Superior temporal gyrus (tissue), 1 donor: Measurements from ENCODE around the gene NT5M.

Experiments used
- DNase-seq: peaks from one replicate; pipeline ENCODE4 v3.0.0-alpha.2; 2016; ENCODE audit errors: extremely low spot score

The NT5M gene

GRCh38 chr17:17303847-17304490, 796 bp downstream of the NT5M start:
- DNase-seq, result no peak

GRCh38 chr17:17304521-17304985, 1.4 kb downstream of the NT5M start:
- DNase-seq, result no peak

- DNase-seq, result peak; percentile 55
These were observed 2.2 kb downstream of the NT5M start for GRCh38 chr17:17305281-17305801.

GRCh38 chr17:17309356-17309755, 6.2 kb downstream of the NT5M start:
- no peak for DNase-seq

GRCh38 chr17:17313350-17313991, 10.3 kb downstream of the NT5M start:
- DNase-seq, result peak; percentile 40

GRCh38 chr17:17314501-17315071, 11.4 kb downstream of the NT5M start:
- no peak for DNase-seq

- no peak for DNase-seq
These were observed 12.1 kb downstream of the NT5M start for GRCh38 chr17:17315142-17315821.

GRCh38 chr17:17320188-17320910, 17.2 kb downstream of the NT5M start:
- no peak for DNase-seq

- DNase-seq, result no peak
These were observed 17.7 kb downstream of the NT5M start for GRCh38 chr17:17320911-17321220.

GRCh38 chr17:17321356-17322025, 18.3 kb downstream of the NT5M start:
- no peak for DNase-seq

- no peak for DNase-seq
These were observed 19.6 kb downstream of the NT5M start for GRCh38 chr17:17322516-17323510.

- no peak for DNase-seq
These were observed 21.4 kb downstream of the NT5M start for GRCh38 chr17:17324616-17325015.

GRCh38 chr17:17325228-17325627, 22.1 kb downstream of the NT5M start:
- no peak for DNase-seq

- DNase-seq, result no peak
These were observed 22.6 kb downstream of the NT5M start for GRCh38 chr17:17325816-17326215.

- no peak for DNase-seq
These were observed 23.2 kb downstream of the NT5M start for GRCh38 chr17:17326275-17326875.

- no peak for DNase-seq
These were observed 25.1 kb downstream of the NT5M start for GRCh38 chr17:17328251-17328650.

GRCh38 chr17:17341452-17341851, 38.3 kb downstream of the NT5M start:
- DNase-seq, result no peak

- no peak for DNase-seq
These were observed 39.2 kb downstream of the NT5M start for GRCh38 chr17:17342242-17342945.

- no peak for DNase-seq
These were observed 40.1 kb downstream of the NT5M start for GRCh38 chr17:17343160-17343735.
